Right lobe of liver (tissue), 6 donors: ENCODE results near the gene NEIL3. TPM values are rescaled to one million over a fixed set of nuclear protein-coding genes. Genes with fewer than 3 reads are reported as not detected.

Experiments used
- ATAC-seq, 4 donors: fragments of 200-7000 bp; cut with Tn5 transposase; one replicate each; pipeline ENCODE4 v1.9.1; 2020; ENCODE audit warnings: mild to moderate bottlenecking in 4 of 4, moderate library complexity in 4 of 4
- DNase-seq, 3 donors: peaks; one replicate each; pipeline ENCODE4 v3.0.0-alpha.2; 2020
- H3K27ac ChIP-seq, 3 donors: fragments of 200-600 bp; one replicate each; pipeline ENCODE4 v1.8.0; 2022
- H3K27me3 ChIP-seq, 2 donors: fragments of 200-600 bp; one replicate each; pipeline ENCODE4 v1.8.0; 2022
- H3K36me3 ChIP-seq, 4 donors: fragments of 200-600 bp; sonication (generic) in 1 of 4; one replicate each; pipeline versions ENCODE4 v1.5.1 to v1.8.0; 2017 to 2022; ENCODE audit warnings: control low read depth in 1 of 4
- H3K4me1 ChIP-seq, 4 donors: fragments of 200-600 bp; sonication (generic) in 1 of 4; one replicate each; pipeline versions ENCODE4 v1.5.1 to v1.8.0; 2017 to 2022; ENCODE audit warnings: control low read depth in 1 of 4
- H3K4me3 ChIP-seq, 3 donors: fragments of 200-600 bp; one replicate each; pipeline ENCODE4 v1.8.0; 2022
- H3K9me3 ChIP-seq, 4 donors: fragments of 200-600 bp; sonication (generic) in 1 of 4; one replicate each; pipeline versions ENCODE4 v1.5.1 to v1.8.0; 2017 to 2022; ENCODE audit warnings: control low read depth in 1 of 4
- POLR2A ChIP-seq: fragments of 450-650 bp; IDR thresholded peaks from one replicate; pipeline ENCODE4 v1.6.1; 2017; ENCODE audit warnings: antibody characterized with exemption, mild to moderate bottlenecking
- WGBS: methylation state at CpG from one replicate; pipeline ENCODE4 v1.1.6; 2018; ENCODE audit warnings: low coverage, low lambda C conversion rate; ENCODE audit not compliant: insufficient coverage; ENCODE audit errors: missing lambda C conversion rate; 5-methylcytosine and 5-hydroxymethylcytosine counted together
- intact Hi-C, 2 donors: fragments of 100-400 bp; cut with DNase I; formaldehyde crosslinking; loops; one replicate each; pipeline versions ENCODE4 v1.11.2 to v1.14.1; 2022
- total RNA-seq, 6 experiments: library from RNA; depleted of rRNA in 2 of 6; stranded (reverse); fragments of >200 nt in 2 of 6; fragmentation: NEBNext Ultra II Directional in 3 of 6; extraction: Animal tissue kit (Norgen Biotek cat#: 25700) in 3 of 6; gene quantifications; one replicate each; pipeline versions ENCODE4 v1.1.0 to v1.2.4, GENCODE V29; 2016 to 2023
- TF ChIP-seq, protein P1 (sequence below), 4 donors: fragments of 200-600 bp in 3 of 4; fragments of 450-650 bp in 1 of 4; IDR thresholded peaks; one replicate each; pipeline versions ENCODE4 v1.5.1 to v1.8.0; 2016 to 2022; ENCODE audit warnings: antibody characterized with exemption in 4 of 4, mild to moderate bottlenecking in 2 of 4
- donor health status: DM: no; HTN: yes; CAD: no.
- donor health status: DM: no; HTN: no; CAD: no.
- donor health status: DM: no; HTN: no; CAD: no.
- donor health status: DM: no; HTN: yes; CAD: no.
- donor health status: DM: no; HTN: yes; CAD: no.

Gene NEIL3
- total RNA-seq, 6 experiments from 2014 or later, result 0.13 to 2.3 (median 0.63) TPM; not detected in 2

DNA sequence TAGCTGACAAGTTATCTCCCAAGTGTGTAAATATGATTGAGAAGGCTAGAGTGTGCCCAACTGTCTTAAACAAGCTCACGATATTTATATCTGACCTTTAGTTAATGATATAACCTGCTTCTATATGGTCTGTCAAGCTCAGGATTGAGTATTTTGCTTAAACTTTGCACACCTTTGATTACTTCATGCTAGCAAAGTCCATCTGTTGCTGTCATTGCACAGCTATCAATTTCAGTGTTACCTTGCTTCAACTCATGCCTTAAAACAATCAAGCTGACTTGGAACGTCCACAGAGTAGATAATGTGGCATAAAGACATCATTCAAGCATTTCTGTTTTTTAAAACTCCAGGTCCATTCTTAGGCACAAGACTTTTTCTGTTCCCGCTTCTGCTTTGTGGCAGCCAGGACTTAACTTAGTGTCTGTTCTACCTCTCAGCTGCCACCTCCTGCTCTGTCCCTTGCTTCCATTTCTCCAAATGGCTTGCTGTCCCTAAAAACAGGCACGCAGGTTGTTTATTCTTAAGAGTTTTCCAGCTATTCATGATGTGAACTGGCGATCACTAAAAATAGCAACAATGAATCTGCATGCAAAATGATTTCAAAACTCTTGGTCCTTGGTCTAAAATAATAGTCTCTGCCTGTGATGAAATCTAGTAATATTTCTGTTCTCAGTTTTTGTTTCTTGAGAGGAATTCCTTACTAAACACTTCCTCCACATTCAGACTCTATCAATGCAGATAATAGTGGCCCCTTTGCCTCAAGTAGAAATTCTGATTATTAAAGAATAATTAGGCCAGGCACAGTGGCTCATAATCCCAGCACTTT, 16.3 kb upstream of the NEIL3 start:
- WGBS, result 30% methylated on average over 5 of the region's 5 CpGs
- TF ChIP-seq, protein P1, sequence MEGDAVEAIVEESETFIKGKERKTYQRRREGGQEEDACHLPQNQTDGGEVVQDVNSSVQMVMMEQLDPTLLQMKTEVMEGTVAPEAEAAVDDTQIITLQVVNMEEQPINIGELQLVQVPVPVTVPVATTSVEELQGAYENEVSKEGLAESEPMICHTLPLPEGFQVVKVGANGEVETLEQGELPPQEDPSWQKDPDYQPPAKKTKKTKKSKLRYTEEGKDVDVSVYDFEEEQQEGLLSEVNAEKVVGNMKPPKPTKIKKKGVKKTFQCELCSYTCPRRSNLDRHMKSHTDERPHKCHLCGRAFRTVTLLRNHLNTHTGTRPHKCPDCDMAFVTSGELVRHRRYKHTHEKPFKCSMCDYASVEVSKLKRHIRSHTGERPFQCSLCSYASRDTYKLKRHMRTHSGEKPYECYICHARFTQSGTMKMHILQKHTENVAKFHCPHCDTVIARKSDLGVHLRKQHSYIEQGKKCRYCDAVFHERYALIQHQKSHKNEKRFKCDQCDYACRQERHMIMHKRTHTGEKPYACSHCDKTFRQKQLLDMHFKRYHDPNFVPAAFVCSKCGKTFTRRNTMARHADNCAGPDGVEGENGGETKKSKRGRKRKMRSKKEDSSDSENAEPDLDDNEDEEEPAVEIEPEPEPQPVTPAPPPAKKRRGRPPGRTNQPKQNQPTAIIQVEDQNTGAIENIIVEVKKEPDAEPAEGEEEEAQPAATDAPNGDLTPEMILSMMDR (IDR thresholded peaks at IDR 0.05), result no peak
- TF ChIP-seq POLR2A, result no peak
- no peak for DNase-seq
- Histone ChIP-seq H3K4me3 (no peak overlapping the region), H3K27me3 (no peaks in the 10 kb centered on the region), H3K9me3 (peaks cover 0 to 3% (median 0%) of the 10 kb centered on the region in 4 donors), H3K36me3 (no peaks in the 10 kb centered on the region), H3K4me1 (no peaks in the 10 kb centered on the region), H3K27ac (no peak overlapping the region)
- ATAC-seq, result no peak
- intact Hi-C loops, result no loop called here

DNA sequence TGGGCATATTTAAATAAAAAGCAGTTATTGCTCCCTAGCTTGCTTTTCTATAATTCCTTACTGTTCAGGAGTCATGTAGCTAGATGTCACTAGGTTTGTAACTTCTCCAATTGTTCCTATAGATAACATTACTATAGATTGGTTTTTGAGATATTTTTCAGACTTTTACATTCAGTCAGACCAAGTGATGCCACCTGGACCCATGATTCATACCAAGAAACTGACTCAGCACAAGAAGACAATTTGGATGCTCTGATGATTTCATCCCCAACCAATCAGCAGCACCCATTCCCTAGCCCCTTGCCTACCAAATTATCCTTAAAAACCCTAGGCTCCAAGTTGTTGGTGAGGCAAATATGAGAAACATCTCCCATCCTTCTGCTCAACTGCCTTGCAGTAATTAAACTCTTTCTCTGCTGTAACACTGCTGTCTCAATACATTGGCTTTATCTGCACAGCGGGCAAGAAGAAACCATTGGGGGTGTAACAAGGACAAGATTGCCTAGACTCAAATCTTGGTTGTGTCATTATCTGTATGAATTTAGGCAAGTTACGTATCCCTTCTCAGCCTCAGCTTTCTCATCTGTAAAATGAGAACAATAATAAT, 11.8 kb upstream of the NEIL3 start:
- intact Hi-C loops, result no loop called here
- Histone ChIP-seq H3K27ac (no peak overlapping the region), H3K4me1 (no peaks in the 10 kb centered on the region)

DNA sequence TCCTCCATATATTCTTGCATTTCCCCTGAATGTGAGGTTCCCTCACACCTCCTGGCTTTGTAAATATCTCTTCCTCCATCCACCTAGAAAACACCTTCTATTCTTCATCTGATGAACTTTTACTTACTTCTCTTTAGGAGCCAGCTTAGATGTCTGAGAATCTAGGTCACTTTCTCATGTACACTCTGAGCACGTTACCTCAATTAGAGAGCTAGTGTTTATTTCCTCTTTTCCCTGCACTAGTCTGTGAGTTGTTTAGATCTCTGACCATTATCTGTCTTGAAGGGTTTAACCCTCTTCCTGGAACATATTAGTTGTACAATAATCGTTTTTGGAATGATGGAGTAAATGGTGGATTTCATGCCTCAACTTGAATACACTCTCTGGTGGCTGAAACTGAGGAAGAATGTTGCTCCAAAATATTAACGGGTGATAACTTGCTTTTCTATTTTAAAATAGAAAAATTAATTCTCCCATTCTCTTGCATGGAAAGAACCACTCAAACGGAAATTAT, 8.5 kb upstream of the NEIL3 start:
- no peak for ATAC-seq
- intact Hi-C loops, result no loop called here
- peaks cover 0 to 3% (median 0%) of the 10 kb centered on the region in 4 donors for H3K9me3 ChIP-seq

More for the DNA sequence above, 11.8 kb upstream of the NEIL3 start:
- peaks cover 0 to 3% (median 0%) of the 10 kb centered on the region in 4 donors for H3K9me3 ChIP-seq
- no peaks in the 10 kb centered on the region for H3K27me3 ChIP-seq
- no peak overlapping the region for H3K4me3 ChIP-seq
- no peak for DNase-seq
- H3K36me3 ChIP-seq, result no peaks in the 10 kb centered on the region
- no peak for ATAC-seq
- no peak for TF ChIP-seq POLR2A
- TF ChIP-seq, protein P1 (IDR thresholded peaks at IDR 0.05), result no peak
- WGBS, result 74% methylated on average over 2 of the region's 2 CpGs

DNA sequence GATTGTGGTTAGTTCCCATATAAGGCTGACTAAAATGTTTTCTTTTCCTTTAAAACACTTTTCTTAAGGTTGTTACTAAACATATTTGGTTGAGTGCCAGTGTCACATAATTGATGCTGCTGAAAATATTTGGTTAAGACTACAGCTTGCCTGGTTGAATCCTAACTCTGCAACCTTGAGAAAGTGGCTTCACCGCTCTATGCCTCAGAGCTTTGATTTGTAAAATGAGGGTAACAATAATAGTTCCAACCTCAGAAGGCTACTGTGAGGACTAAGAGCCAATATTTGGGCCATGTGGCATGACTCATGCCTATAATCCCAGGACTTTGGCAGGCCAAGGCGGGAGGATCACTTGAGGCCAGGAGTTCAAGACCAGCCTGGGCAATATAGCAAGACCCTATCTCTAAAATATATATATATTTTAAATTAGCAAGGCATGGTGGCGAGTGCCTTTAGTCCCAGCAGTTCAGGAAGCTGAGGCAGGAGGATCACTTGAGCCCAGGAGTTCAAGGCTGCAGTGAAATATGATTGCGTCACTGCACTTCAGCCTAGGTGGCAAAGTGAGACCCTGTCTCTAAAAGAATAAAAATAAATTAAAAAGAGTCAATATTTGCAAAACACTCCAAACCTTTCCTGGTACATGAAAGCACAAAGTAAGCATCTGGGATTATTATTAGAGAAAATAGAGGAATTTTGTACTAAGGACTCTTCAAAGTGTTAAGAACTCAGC, 7.1 kb upstream of the NEIL3 start:
- peaks cover 0 to 3% (median 0%) of the 10 kb centered on the region in 4 donors for H3K9me3 ChIP-seq
- no peaks in the 10 kb centered on the region for H3K36me3 ChIP-seq
- ATAC-seq (no peak), DNase-seq (no peak)
- no peaks in the 10 kb centered on the region for H3K4me1 ChIP-seq
- no peak overlapping the region for H3K27ac ChIP-seq
- intact Hi-C loops, result no loop called here
- no peak overlapping the region for H3K4me3 ChIP-seq
- no peaks in the 10 kb centered on the region for H3K27me3 ChIP-seq
- TF ChIP-seq POLR2A, result no peak
- TF ChIP-seq, protein P1 (IDR thresholded peaks at IDR 0.05), result no peak
- 77% methylated on average over 4 of the region's 4 CpGs for WGBS

More for the DNA sequence above, 8.5 kb upstream of the NEIL3 start:
- H3K27me3 ChIP-seq, result no peaks in the 10 kb centered on the region
- H3K4me3 ChIP-seq, result no peak overlapping the region
- no peaks in the 10 kb centered on the region for H3K4me1 ChIP-seq
- DNase-seq, result no peak
- TF ChIP-seq, protein P1 (IDR thresholded peaks at IDR 0.05), result no peak
- TF ChIP-seq POLR2A, result no peak
- WGBS, result 33% methylated on average over 4 of the region's 4 CpGs
- H3K27ac ChIP-seq, result no peak overlapping the region
- H3K36me3 ChIP-seq, result no peaks in the 10 kb centered on the region
